HFFc6 (cell line): ENCODE data around the gene STK32B. TPM values are rescaled to one million over a fixed set of nuclear protein-coding genes. Genes with fewer than 3 reads are reported as not detected.

Source experiments
- DNase-seq: peaks from one replicate; pipeline ENCODE4 v3.0.0-alpha.2; 2018
- H3K27ac Mint-ChIP-seq: 2 replicates; pipeline ENCODE4 v1.8.0; 2020; ENCODE audit warnings: mild to moderate bottlenecking, mixed read lengths
- H3K27me3 Mint-ChIP-seq: 2 replicates; pipeline ENCODE4 v1.8.0; 2021; ENCODE audit warnings: mild to moderate bottlenecking, moderate library complexity, mixed read lengths; ENCODE audit not compliant: insufficient read depth
- H3K36me3 Mint-ChIP-seq: 2 replicates; pipeline ENCODE4 v1.8.0; 2021; ENCODE audit warnings: low read depth, mixed read lengths
- H3K4me1 Mint-ChIP-seq: 2 replicates; pipeline ENCODE4 v1.8.0; 2020; ENCODE audit warnings: low read depth, mixed read lengths
- H3K4me3 Mint-ChIP-seq: 2 replicates; pipeline ENCODE4 v1.8.0; 2020; ENCODE audit warnings: mild to moderate bottlenecking, moderate library complexity, mixed read lengths
- H3K9me3 Mint-ChIP-seq: 2 replicates; pipeline ENCODE4 v1.8.0; 2020; ENCODE audit warnings: mild to moderate bottlenecking, mixed read lengths
- total RNA-seq, 6 experiments: library from RNA; stranded (reverse); fragmentation: NEBNext Ultra II Directional; extraction: Animal tissue kit (Norgen Biotek cat#: 25700); gene quantifications; 2 replicates in 1 of 6; 3 replicates in 5 of 6; pipeline ENCODE4 v1.2.3, GENCODE V29; 2021
- TF ChIP-seq, protein P1 (sequence below): fragments of 200-600 bp; sonication (generic); IDR thresholded peaks from 2 replicates; pipeline ENCODE4 v1.5.0; 2021; ENCODE audit warnings: antibody characterized with exemption, mild to moderate bottlenecking

STK32B gene
- total RNA-seq, 6 experiments from 2014 or later: 0.14 to 0.33 (median 0.18) TPM; not detected in 1

DNA sequence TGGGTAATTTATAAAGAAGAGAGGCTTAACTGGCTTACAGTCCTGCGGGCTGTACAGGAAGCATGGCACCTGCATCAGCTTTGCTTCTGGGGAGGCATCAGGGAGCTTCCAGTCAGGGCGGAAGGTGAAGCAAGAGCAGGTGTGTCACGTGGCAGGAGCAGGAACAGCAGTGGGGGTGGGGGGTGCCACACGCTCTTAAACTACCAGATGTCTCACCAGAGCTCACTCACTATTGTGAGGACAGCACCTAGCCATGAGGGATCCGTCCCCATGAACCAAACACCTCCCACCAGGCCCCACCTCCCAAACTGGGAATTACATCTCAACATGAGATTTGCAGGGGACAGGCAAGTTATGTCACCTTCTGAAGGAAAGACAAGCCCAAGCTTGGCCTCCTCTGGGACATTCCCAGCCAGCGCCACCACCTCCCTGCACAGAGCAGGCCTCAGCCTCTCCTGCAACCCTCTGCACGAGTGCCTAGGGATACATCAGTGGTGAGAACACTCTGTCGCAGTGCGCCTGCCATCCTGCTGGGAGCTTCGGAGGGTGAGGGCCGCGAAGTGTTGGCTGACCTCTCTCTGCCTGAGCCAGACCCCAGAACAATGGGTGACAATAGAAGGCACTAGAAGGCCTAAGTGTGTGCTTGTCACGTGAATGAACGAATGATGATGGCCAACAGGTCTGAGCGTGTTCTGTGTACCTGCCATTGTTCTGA, 412.8 kb downstream of the STK32B start:
- Mint-ChIP-seq H3K9me3 (peaks cover 5% of the 10 kb centered on the region; the same call in 1 of the 2 replicates), H3K4me3 (no peak overlapping the region), H3K27ac (no peak overlapping the region), H3K36me3 (no peaks in the 10 kb centered on the region), H3K27me3 (peaks cover 12% of the 10 kb centered on the region), H3K4me1 (no peaks in the 10 kb centered on the region)
- TF ChIP-seq, protein P1, sequence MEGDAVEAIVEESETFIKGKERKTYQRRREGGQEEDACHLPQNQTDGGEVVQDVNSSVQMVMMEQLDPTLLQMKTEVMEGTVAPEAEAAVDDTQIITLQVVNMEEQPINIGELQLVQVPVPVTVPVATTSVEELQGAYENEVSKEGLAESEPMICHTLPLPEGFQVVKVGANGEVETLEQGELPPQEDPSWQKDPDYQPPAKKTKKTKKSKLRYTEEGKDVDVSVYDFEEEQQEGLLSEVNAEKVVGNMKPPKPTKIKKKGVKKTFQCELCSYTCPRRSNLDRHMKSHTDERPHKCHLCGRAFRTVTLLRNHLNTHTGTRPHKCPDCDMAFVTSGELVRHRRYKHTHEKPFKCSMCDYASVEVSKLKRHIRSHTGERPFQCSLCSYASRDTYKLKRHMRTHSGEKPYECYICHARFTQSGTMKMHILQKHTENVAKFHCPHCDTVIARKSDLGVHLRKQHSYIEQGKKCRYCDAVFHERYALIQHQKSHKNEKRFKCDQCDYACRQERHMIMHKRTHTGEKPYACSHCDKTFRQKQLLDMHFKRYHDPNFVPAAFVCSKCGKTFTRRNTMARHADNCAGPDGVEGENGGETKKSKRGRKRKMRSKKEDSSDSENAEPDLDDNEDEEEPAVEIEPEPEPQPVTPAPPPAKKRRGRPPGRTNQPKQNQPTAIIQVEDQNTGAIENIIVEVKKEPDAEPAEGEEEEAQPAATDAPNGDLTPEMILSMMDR: no peak
- no peak for DNase-seq

DNA sequence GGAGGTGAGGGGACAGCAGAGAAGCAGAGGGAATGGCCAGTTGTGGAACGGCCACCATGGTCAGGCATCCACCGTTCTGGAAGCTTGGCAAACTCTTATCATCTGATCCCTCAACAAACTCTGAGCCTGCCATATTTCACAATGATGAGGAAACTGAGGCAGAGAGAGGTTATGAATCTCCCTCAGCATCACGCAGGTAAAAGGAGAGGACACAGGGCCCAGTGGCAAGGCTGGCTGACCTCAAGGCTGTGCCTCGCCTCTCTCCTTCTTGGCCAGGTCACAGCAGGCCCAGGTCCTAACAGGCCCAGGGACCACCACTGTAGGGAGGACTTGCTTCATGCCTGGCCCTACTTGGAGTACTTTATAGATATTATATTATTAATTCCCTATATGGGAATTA, 414.2 kb downstream of the STK32B start:
- DNase-seq: no peak
- Mint-ChIP-seq H3K4me1 (0 out of 2 replicates have a peak, but pooled peaks cover 4% of the 10 kb centered on the region), H3K4me3 (no peak overlapping the region), H3K36me3 (no peaks in the 10 kb centered on the region), H3K27ac (no peak overlapping the region), H3K9me3 (peaks cover 5% of the 10 kb centered on the region; the same call in 1 of the 2 replicates), H3K27me3 (peaks cover 11% of the 10 kb centered on the region)
- TF ChIP-seq, protein P1: no peak

DNA sequence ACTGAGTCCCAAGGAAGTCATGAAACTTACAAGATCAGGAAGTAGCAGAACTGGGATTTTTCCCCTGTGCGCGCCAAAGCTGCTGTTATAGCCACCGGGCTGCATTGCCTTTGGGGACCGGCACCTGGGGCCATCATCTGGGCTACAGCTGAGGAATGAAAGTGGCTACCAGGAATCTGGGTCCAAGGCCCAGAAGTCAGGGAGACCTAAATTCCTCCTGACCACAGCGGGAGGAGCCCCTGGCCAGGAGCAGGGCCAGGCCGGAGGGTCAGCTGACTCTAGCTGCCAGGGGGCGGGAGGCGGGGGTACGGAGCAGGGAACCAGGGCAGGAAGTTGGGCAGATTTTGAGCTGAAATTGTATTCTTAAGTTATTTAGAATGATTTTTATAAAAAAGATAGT, 414.7 kb downstream of the STK32B start:
- Mint-ChIP-seq H3K27ac (no peak overlapping the region), H3K9me3 (peaks cover 5% of the 10 kb centered on the region; the same call in 1 of the 2 replicates)

DNA sequence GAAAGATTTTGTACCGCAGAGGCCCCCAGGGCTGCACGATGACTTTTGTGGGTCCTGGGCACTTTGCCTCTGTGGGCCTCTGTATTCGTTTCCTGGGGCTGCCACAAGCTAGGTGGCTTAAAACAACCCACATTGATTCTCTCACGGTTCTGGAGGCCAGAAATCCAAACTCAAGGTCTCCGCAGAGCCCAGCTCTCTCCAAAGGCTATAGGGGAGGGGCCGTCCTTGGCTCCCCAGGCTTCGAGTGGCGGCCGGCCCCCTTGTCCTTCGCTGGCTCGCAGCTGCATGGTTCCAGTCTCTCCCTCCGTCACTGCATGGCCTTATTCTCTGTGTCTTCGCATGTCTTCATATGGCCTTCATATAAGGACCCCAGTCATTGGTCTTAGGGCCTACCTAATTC, 415.8 kb downstream of the STK32B start:
- Mint-ChIP-seq H3K4me1 (0 out of 2 replicates have a peak, but pooled peaks cover 6% of the 10 kb centered on the region), H3K4me3 (no peak overlapping the region), H3K9me3 (peaks cover 5% of the 10 kb centered on the region; the same call in 1 of the 2 replicates), H3K36me3 (no peaks in the 10 kb centered on the region), H3K27me3 (peaks cover 8% of the 10 kb centered on the region), H3K27ac (no peak overlapping the region)
- TF ChIP-seq, protein P1: no peak
- DNase-seq: no peak

More for the DNA sequence above, 414.7 kb downstream of the STK32B start:
- Mint-ChIP-seq H3K27me3 (peaks cover 8% of the 10 kb centered on the region), H3K36me3 (no peaks in the 10 kb centered on the region), H3K4me1 (0 out of 2 replicates have a peak, but pooled peaks cover 6% of the 10 kb centered on the region), H3K4me3 (no peak overlapping the region)
- no peak for DNase-seq
- TF ChIP-seq, protein P1: no peak

DNA sequence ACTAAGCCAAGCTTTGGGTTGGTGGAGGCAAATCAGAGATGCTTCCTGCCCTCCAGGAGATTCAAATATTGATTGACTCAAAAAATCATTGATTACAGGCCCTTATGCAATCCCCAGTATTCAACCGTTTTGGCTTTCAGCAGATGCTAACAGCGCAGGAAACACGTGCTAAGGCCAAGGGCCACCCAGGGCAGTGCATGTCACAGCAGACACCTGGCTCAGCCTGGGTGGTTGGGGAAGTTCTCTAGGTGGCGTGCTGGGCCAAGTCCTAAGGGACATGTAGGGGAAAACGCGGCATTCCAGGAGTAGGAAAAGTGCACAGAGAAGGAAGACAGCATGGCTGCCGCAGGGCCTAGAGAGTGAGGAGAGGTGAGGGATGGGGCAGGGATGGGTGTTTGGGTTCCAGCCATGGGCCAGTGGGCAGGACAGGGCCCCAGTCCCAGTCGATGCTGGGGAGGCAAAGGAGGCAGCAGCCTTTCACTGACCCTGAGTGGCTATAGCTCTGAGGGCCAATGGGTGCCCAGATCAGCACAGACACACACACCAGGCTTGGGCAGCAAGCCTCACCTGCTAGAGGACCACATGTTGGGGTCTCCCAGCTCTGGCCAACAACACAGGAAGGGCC, 418.0 kb downstream of the STK32B start:
- H3K27ac Mint-ChIP-seq: no peak overlapping the region
- H3K36me3 Mint-ChIP-seq: no peaks in the 10 kb centered on the region
- H3K4me3 Mint-ChIP-seq: no peak overlapping the region
- TF ChIP-seq, protein P1: no peak
- H3K27me3 Mint-ChIP-seq: peaks cover 2% of the 10 kb centered on the region
- 0 out of 2 replicates have a peak, but pooled peaks cover 6% of the 10 kb centered on the region for H3K4me1 Mint-ChIP-seq
- no peak for DNase-seq
- H3K9me3 Mint-ChIP-seq: peaks cover 5% of the 10 kb centered on the region; the same call in 1 of the 2 replicates
